Fibroblast of pulmonary artery (primary cell): Measurements from ENCODE around the gene GALNT2.

Source experiments
- DNase-seq: peaks from one replicate; pipeline ENCODE4 v3.0.0-alpha.2; 2010; ENCODE audit warnings: low read depth
- H3K4me3 ChIP-seq: replicated peaks from 2 replicates; pipeline ENCODE4 v1.5.1; 2011; ENCODE audit warnings: low read depth, mild to moderate bottlenecking, control low read depth, low read length, moderate library complexity
- TF ChIP-seq, protein P1 (sequence below): IDR thresholded peaks from 2 replicates; pipeline ENCODE4 v1.5.1; 2011; ENCODE audit warnings: mild to moderate bottlenecking, control low read depth, low read length, inconsistent platforms; ENCODE audit errors: missing control alignments

GALNT2 gene

DNA sequence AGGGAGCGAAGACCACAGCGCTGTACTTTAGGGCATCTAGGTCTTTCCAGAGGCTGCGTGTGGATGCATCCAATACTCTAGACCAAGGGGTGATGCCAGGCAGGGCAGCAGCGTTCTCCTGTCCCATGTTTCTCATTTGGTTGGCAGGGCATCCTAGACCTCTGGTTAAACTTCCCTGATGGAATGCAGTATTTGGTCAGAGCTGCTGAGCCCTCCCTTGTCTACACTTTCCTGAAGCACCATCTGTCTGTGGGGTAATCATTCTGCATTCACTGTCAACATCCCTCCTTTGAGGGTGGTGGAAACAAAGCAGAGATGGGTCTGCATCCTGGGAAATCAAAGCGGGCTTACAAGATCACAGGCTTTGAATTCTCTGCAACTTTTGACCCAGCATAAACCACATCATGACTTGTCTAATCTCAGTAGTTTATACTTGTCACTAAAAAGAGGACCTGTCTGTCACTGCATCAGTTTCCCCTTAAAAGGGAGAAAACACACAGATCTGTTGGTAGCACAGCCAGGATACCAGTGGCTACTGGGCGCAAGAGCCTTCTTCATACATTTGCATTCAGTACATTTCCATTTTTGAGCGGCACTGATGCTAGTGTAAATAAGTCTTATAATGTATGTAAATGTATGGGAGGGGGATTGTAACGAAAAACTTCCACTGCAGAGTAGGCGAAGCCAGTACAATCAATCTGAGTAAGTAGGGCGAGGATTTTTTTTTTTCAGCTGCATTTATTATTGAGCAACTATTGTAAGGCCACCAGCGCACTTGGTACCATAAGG, 106.3 kb downstream of the GALNT2 start:
- no peak overlapping the region for H3K4me3 ChIP-seq
- TF ChIP-seq, protein P1, sequence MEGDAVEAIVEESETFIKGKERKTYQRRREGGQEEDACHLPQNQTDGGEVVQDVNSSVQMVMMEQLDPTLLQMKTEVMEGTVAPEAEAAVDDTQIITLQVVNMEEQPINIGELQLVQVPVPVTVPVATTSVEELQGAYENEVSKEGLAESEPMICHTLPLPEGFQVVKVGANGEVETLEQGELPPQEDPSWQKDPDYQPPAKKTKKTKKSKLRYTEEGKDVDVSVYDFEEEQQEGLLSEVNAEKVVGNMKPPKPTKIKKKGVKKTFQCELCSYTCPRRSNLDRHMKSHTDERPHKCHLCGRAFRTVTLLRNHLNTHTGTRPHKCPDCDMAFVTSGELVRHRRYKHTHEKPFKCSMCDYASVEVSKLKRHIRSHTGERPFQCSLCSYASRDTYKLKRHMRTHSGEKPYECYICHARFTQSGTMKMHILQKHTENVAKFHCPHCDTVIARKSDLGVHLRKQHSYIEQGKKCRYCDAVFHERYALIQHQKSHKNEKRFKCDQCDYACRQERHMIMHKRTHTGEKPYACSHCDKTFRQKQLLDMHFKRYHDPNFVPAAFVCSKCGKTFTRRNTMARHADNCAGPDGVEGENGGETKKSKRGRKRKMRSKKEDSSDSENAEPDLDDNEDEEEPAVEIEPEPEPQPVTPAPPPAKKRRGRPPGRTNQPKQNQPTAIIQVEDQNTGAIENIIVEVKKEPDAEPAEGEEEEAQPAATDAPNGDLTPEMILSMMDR, result no peak
- no peak for DNase-seq

DNA sequence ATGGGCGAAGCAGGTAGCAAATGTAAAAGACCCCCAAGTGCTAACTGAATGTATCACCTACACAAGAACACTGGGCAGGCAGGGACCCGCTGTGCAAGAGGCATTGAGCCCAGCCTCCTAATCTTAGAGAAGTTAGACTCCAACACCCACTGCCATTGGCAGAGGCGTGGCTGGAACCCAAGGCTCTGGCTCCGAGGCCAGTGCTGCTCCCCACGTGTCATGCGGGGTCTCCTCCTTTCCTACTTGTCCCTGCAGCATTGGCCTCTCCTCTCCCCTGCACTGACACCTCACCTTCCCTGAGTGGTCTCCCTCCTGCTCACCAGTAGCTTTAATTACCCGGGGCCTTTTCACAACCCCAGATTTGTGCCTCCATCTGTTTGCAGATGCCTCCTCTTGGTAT, 107.0 kb downstream of the GALNT2 start:
- TF ChIP-seq, protein P1, result no peak
- no peak for DNase-seq
- H3K4me3 ChIP-seq, result no peak overlapping the region

DNA sequence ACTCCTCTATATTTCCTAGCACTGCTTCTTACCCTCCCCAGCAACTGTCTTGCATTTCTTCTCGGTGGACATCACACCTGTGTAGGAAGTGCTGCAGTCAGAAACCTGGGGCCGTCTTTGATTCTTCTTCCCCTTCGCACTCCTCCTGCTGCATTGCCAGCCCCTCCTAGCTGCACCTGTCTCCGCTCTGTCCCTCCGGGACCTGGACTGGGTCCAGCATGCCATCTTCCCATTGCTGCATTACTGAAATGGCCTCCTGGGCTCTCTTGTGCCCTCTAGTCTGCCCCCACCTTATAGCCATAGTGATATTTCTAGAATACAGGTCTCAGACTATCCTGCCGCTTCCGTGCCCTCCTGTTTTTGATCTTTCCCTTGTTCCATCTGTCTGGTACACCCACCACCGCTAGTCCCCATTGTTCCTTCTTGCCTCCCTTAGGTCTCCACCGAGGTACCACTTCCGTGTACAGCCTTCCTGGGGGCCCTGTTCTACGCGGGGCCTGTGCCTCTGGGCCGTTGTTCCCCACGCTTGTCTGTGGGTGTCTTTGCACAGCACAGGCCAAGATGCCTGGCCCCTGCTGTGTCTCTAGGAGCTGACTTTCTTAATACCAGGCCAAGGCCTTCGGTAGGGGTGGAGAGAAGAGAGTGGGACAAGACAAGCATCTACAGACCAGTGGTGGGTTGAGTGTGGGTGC, 107.6 kb downstream of the GALNT2 start:
- DNase-seq, result no peak
- H3K4me3 ChIP-seq, result no peak overlapping the region
- TF ChIP-seq, protein P1, result no peak

DNA sequence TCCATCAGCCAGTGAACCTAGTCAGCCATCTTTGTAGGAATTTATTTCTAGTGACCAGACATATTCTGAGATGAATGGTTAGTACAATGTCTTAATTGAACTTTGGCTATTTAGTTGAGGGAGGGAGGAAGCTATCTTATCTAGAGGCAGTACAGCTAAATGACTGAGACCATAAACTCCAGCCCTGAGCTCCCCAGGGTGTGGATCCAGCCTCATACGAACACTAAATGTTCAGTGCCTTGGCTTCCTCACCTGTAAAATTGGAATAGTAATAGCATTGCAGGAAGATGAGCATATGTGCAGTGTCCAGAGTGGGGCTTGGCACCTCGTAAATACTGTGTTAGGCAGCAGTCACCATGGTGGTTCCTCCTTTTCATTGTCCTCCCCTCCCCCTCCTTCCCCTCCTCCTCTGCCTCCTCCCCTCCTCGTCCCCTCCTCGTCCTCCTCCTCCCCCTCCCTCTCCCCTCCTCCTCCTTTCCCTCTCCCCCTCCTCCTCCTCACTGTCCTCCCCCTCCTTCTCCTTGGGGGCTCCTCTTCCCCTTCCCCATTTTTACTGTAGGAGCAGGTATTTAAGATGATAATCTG, 108.2 kb downstream of the GALNT2 start:
- H3K4me3 ChIP-seq, result no peak overlapping the region
- no peak for DNase-seq
- TF ChIP-seq, protein P1, result no peak

DNA sequence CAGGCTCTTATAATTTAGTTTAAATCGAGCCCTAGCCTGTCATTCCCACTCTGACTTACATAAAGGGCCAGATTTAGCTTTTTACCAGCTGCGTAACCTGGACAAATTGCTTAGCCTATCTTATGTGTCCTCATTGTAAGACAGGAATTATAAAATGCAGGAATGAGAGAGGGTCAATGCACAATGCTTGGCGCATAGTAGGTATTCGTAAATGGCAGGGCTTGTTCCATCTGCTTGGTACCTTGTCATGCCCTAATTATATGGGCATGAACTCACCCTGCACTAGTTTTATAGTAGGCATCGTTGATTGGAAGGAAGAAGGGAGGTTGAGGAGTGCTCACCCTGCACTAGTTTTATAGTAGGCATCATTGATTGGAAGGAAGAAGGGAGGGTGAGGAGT, 108.8 kb downstream of the GALNT2 start:
- TF ChIP-seq, protein P1, result no peak
- H3K4me3 ChIP-seq, result no peak overlapping the region
- DNase-seq, result no peak

DNA sequence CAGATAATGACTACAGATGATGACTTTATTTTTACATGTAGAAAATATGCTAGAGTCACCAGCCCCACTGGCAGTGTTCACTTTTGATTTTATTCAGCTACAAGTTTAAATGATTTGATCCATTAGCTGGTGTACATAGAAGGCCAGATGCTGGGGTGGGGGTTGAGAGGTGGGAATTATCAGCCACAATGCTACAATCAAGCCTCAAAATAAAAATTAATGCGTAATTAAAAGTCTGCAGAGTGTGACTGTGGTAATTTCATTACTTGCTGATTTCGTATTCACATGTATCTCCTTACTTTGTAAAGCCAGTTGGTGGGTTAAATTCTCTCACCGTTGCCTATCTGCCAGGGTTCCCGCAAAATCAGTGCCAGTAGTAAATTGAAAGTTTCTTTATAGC, 109.3 kb downstream of the GALNT2 start:
- no peak overlapping the region for H3K4me3 ChIP-seq
- DNase-seq, result no peak
- TF ChIP-seq, protein P1, result no peak
